Transverse colon (tissue), 4 donors: ENCODE measurements around the gene GNAI3. TPM values are rescaled to one million over a fixed set of nuclear protein-coding genes. Genes with fewer than 3 reads are reported as not detected.
A peak's percentile ranks its signal among the peaks of the same experiment; 100 is the strongest.

Experiments
- DNase-seq: peaks from one replicate; pipeline ENCODE4 v3.0.0-alpha.2; 2019
- H3K27ac ChIP-seq, 4 donors: fragments of 200-600 bp; sonication (generic); 2 replicates each; pipeline ENCODE4 v1.5.1; 2016 to 2018; ENCODE audit warnings: inconsistent platforms in 4 of 4
- H3K27me3 ChIP-seq: fragments of 200-600 bp; sonication (generic); 2 replicates; pipeline ENCODE4 v1.5.1; 2017; ENCODE audit warnings: inconsistent platforms
- H3K36me3 ChIP-seq, 4 donors: fragments of 200-600 bp; sonication (generic); 2 replicates each; pipeline ENCODE4 v1.5.1; 2017 to 2019; ENCODE audit warnings: inconsistent platforms in 4 of 4
- H3K4me1 ChIP-seq, 4 donors: fragments of 200-600 bp; sonication (generic); 2 replicates each; pipeline ENCODE4 v1.5.1; 2017 to 2020; ENCODE audit warnings: inconsistent platforms in 4 of 4
- H3K4me3 ChIP-seq, 4 donors: fragments of 200-600 bp; sonication (generic); 1 replicate in 1 of 4; 2 replicates in 3 of 4; pipeline versions ENCODE4 v1.5.1 to v1.6.1; 2017 to 2019; ENCODE audit warnings: inconsistent platforms in 4 of 4
- H3K9me3 ChIP-seq, 2 donors: fragments of 200-600 bp; sonication (generic); 2 replicates each; pipeline ENCODE4 v1.5.1; 2017 to 2019; ENCODE audit warnings: inconsistent platforms in 2 of 2
- CTCF ChIP-seq, 5 experiments: fragments of 200-600 bp in 3 of 5; fragments of 450-650 bp in 2 of 5; sonication (generic) in 3 of 5; IDR thresholded peaks; 1 replicate in 2 of 5; 2 replicates in 3 of 5; pipeline ENCODE4 v1.5.1; 2016 to 2017; ENCODE audit warnings: antibody characterized with exemption in 5 of 5, inconsistent platforms in 3 of 5, mild to moderate bottlenecking in 2 of 5, moderate library complexity in 1 of 5
- EP300 ChIP-seq: sonication (generic); formaldehyde crosslinking; IDR thresholded peaks from one replicate; pipeline ENCODE4 v1.6.1; 2017; ENCODE audit warnings: antibody characterized with exemption, low read depth
- POLR2A ChIP-seq: fragments of 450-650 bp; IDR thresholded peaks from one replicate; pipeline ENCODE4 v1.6.1; 2016; ENCODE audit warnings: antibody characterized with exemption, mild to moderate bottlenecking, moderate library complexity
- POLR2AphosphoS5 ChIP-seq, 3 donors: sonication (generic); formaldehyde crosslinking; IDR thresholded peaks; one replicate each; pipeline ENCODE4 v1.6.1; 2016; ENCODE audit warnings: antibody characterized with exemption in 3 of 3
- WGBS, 2 donors: methylation state at CpG; one replicate each; pipeline ENCODE4 v1.1.5; 2018; ENCODE audit warnings: low coverage in 1 of 2; 5-methylcytosine and 5-hydroxymethylcytosine counted together
- in situ Hi-C, 4 donors: fragments of 200-750 bp; cut with MboI; loops; one replicate each; pipeline versions ENCODE4 v1.15.0 to v1.15.1; 2017; ENCODE audit warnings: low sequenced_read_pairs in 3 of 4, low pct_ligation_motif_present in 1 of 4, low pct_unique_long_range_greater_than_20kb in 1 of 4
- intact Hi-C: fragments of 100-400 bp; cut with DNase I; formaldehyde crosslinking; loops from one replicate; pipeline ENCODE4 v1.15.1; 2023; ENCODE audit warnings: low total_unique reads
- total RNA-seq, 4 donors: library from RNA; depleted of rRNA; stranded (reverse); fragments of >200 nt; gene quantifications; one replicate each; pipeline ENCODE4 v1.1.0, GENCODE V29; 2016

The GNAI3 gene
- total RNA-seq, 4 donors from 2014 or later = 2.2 to 7.5 (median 5.1) TPM

GRCh38 chr1:109634292-109634691, 85.9 kb downstream of the GNAI3 start:
- Histone ChIP-seq H3K9me3 (no peaks in the 10 kb centered on the region), H3K4me1 (peaks cover 3 to 26% (median 12%) of the 10 kb centered on the region in 4 donors), H3K27me3 (no peaks in the 10 kb centered on the region), H3K27ac (peak overlapping the region in 1 of 4 donors; percentile 3), H3K36me3 (no peaks in the 10 kb centered on the region), H3K4me3 (no peak overlapping the region)
- WGBS, 2 donors = 47 to 69% methylated on average over 3 to 6 of the region's 6 CpGs
- intact Hi-C loops (no loop called here), in situ Hi-C loops (loop anchor here in 2 of 4 donors (5.0 to 10.0 kb wide), 2 partner anchors 92 to 351 kb away; partner anchors contain the start of gene AHCYL1 (in 1 of the 2))
- DNase-seq = no peak
- TF ChIP-seq CTCF (IDR thresholded peaks at IDR 0.05) (no peak), EP300 (no peak), POLR2AphosphoS5 (IDR thresholded peaks at IDR 0.05) (no peak), POLR2A (no peak)

GRCh38 chr1:109634771-109635750, 86.6 kb downstream of the GNAI3 start:
- H3K4me3 ChIP-seq = no peak overlapping the region
- intact Hi-C loops = no loop called here
- TF ChIP-seq POLR2AphosphoS5 (IDR thresholded peaks at IDR 0.05) = no peak
- no peak for TF ChIP-seq POLR2A
- TF ChIP-seq CTCF (IDR thresholded peaks at IDR 0.05) = no peak
- TF ChIP-seq EP300 = no peak
- peak overlapping the region in 2 of 4 donors; percentile 3 to 39 for H3K27ac ChIP-seq
- no peaks in the 10 kb centered on the region for H3K36me3 ChIP-seq
- no peaks in the 10 kb centered on the region for H3K27me3 ChIP-seq
- WGBS, 2 donors = 47 to 69% methylated on average over 9 to 13 of the region's 13 CpGs
- no peaks in the 10 kb centered on the region for H3K9me3 ChIP-seq
- no peak for DNase-seq
- peaks cover 3 to 26% (median 12%) of the 10 kb centered on the region in 4 donors for H3K4me1 ChIP-seq
- in situ Hi-C loops = loop anchor here in 2 of 4 donors (5.0 to 10.0 kb wide), 2 partner anchors 93 to 350 kb away; partner anchors contain the start of gene AHCYL1 (in 1 of the 2)

- H3K27me3 ChIP-seq = no peaks in the 10 kb centered on the region
- no peak for TF ChIP-seq POLR2AphosphoS5 (IDR thresholded peaks at IDR 0.05)
- TF ChIP-seq POLR2A = no peak
- no peak for TF ChIP-seq EP300
- no peak for TF ChIP-seq CTCF (IDR thresholded peaks at IDR 0.05)
- H3K4me1 ChIP-seq = peaks cover 3 to 26% (median 12%) of the 10 kb centered on the region in 4 donors
- WGBS, 2 donors = 80 to 85% methylated on average over 2 of the region's 2 CpGs
- H3K9me3 ChIP-seq = no peaks in the 10 kb centered on the region
- DNase-seq = no peak
- no peak overlapping the region for H3K27ac ChIP-seq
- H3K4me3 ChIP-seq = no peak overlapping the region
- in situ Hi-C loops (loop anchor here in 1 of 4 donors (10.0 kb wide), 1 partner anchor 349 kb away; the partner anchor contains the start of gene AHCYL1), intact Hi-C loops (no loop called here)
- no peaks in the 10 kb centered on the region for H3K36me3 ChIP-seq
These were observed 87.4 kb downstream of the GNAI3 start for GRCh38 chr1:109635862-109636200.

- no peaks in the 10 kb centered on the region for H3K9me3 ChIP-seq
- no peaks in the 10 kb centered on the region for H3K27me3 ChIP-seq
- H3K36me3 ChIP-seq = no peaks in the 10 kb centered on the region
- peak; percentile 8 for DNase-seq
- no peak overlapping the region for H3K27ac ChIP-seq
- peaks cover 3 to 26% (median 12%) of the 10 kb centered on the region in 4 donors for H3K4me1 ChIP-seq
- intact Hi-C loops (no loop called here), in situ Hi-C loops (loop anchor here in 1 of 4 donors (10.0 kb wide), 1 partner anchor 348 kb away; the partner anchor contains the start of gene AHCYL1)
- WGBS, 2 donors = 69% methylated on average over 9 of the region's 9 CpGs; no CpG with 5 or more reads in 1 of the 2 donors
- H3K4me3 ChIP-seq = no peak overlapping the region
- no peak for TF ChIP-seq CTCF (IDR thresholded peaks at IDR 0.05)
- no peak for TF ChIP-seq POLR2AphosphoS5 (IDR thresholded peaks at IDR 0.05)
- no peak for TF ChIP-seq POLR2A
- TF ChIP-seq EP300 = no peak
These were observed 88.0 kb downstream of the GNAI3 start for GRCh38 chr1:109636201-109636952.
